HG02759 (cell line): Measurements from ENCODE around the gene RFX8.

Experiments used
- ATAC-seq: cut with Tn5 transposase; IDR thresholded peaks from one replicate; pipeline ENCODE4 v1.9.1; 2021; ENCODE audit warnings: mild to moderate bottlenecking, moderate library complexity; ENCODE audit not compliant: unreplicated experiment

RFX8 gene

DNA sequence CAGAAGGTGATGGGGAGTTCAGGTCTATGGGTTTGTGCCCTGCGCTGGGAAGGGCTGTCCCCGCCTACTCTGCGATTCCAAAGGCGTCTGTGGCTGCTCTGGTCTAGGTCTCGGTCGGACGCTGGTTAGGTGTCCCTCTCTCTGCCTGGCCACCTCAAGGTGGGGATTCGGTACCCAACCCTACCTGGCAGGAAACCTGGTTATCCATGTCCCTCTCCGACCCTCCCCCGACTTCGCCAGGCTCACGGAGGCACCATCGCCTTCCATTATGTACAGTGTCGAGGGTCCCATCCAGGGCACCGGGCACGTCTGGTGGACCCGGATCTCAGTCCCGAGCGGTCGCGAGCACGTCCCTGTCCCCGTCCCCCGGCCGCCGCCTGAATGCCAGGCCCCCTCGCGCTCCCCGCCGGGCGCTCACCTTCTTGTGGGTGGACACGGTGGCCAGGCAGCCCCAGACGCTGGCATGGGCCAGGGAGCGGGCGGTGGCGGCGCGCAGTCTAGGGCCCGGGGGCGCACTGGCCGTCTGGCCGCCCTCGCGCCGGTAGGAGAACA is 88.2 kb downstream of the RFX8 start:
- ATAC-seq, result peak; percentile 23

DNA sequence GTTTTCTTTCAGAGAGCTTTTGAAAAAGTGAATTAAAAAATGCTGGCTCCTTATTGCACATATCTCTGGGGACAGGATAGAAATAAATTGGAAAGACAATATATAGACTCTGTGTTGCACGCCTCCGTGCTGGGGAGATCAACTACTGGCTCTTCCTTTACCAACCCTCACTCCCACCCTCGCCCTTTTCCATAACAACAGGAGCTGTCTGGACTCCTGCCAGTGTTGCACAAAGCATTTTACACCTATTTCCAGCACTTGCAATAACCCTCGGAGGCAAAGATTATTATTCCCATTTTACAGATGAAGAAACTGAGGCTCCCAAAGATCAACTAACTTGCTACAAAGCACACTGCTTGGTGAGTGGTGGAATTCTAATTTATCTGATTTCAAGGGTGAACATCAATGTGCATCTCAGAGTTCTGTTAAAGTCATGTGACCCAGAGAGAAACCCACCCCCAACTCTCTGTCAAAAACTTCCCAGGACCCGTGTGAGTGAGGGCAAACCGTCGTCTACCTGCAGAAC is 91.8 kb downstream of the RFX8 start:
- ATAC-seq, result no peak

DNA sequence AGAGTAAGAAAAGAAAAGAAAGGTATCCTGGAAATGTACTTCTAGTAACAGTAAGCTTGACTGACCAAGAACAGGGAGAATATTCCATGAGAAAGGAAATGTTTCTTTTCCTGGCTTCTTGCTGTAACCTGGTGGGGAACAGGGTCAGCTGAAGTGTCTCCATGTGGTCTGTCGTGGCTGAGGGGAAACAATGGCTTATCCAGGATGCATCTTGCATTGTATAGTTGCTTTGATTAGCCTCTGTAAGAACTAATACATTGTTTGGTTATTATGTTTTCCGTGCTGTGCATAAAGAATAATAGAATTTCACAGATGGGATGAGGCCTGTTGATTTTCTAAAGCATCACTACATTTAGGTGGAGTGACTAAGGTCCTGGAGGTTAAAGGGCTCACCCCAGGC is 92.5 kb downstream of the RFX8 start:
- no peak for ATAC-seq

DNA sequence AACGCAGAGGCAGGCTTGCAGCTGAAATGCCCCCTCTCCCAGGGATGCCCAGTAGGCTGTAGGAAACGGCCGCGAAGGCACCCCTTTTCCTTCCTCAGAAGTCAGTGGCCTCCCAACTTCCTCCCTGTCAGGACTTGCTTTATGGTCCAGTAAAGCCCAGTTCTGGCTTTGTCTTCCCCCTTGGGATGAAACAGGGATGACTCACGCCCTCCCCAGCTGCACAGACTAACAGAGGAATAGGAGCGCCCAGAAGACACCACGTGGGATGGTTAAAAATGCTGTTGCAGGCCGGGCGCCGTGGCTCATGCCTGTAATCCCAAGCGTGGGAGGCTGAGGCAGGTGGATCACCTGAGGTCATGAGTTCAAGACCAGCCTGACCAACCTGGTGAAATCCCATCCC is 94.5 kb downstream of the RFX8 start:
- no peak for ATAC-seq

DNA sequence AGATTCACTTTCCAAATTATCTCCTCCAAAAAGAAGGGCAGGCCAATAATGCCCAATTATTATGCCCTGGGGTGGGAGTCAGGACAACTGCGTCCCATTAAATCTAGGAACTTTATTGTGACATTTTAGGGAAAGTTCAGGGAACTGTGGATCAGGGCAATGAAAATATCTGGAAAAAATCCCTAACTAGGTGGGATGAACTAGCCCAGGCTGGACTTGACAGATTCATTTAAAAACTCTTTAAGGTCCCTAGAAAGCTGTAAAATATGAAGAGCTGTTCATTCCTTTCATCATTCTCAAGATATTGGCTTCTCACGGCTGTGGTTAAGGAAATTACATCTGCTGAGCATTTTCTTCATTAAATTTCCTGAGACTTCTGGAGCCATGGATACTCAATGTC is 95.8 kb downstream of the RFX8 start:
- ATAC-seq, result no peak

DNA sequence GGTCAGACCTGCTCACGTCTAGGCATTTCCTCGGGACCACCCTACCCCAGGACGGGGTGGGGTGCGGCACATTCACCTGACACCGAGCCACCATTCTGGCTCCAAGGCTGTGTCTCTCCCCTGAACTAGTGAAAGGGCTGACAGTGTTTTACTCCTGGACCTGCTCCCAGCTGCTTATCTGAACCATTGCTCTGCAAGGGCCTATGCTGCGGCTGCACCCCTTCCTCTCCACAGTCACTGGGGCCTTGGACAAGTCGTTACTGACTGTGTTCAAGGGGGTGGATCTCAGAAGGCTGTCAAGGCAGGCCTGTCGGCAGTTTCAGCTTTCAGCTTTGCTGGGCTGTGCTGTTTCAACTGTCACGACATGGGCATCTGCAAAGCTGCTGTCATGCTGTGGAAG is 99.3 kb downstream of the RFX8 start:
- no peak for ATAC-seq

DNA sequence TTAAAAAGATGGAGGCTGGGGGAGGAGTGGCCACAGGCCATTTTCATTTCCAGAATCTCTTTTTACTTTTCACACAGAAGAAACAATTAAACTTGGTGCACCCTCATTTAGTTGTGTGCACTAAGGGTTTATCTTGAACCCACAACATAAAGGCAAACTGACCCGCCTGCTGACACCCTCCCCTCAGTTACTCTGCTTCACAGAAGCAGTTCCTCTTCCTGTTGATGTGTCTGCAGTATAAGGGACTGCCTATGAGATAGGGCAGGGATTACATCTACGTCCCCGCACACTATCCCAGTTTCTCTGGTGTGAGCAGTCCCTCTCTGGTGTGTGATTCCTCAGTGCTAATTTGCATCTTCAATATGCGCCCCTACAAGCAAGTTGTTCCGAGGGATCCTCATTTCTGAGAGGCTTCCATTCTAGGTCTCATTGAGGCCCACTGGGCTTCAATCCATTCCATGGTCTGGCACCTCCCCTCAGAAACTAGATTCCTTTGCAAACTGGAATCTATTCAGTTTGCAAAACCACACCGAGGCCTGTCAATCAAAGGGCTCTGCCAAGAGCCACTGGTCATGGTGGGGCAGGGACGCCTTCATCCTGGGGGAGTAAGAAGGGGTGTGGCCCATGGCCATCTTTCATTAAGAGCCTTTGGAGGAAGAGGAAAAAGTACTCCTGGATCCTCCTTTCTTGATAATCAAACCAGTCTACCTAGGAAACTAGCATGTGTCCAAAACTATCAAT is 99.9 kb downstream of the RFX8 start:
- ATAC-seq, result no peak

DNA sequence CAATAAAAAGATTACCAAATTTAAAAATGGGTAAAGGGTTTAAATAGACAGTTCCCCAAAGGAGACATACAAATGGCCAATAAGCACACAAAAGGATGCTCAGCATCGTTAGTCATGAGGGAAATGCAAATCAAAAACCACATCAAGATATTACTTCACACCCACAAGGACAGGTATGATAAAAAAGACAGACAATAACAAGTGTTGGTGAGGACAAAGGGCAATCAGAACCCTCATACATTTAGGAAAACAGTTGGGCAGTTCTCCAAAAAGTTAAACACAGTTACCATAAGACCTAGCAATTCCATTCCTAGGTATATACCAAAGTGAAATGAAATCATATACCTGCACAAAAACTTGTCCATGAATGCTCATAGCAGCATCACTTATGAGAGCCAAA is 102.1 kb downstream of the RFX8 start:
- ATAC-seq, result no peak

DNA sequence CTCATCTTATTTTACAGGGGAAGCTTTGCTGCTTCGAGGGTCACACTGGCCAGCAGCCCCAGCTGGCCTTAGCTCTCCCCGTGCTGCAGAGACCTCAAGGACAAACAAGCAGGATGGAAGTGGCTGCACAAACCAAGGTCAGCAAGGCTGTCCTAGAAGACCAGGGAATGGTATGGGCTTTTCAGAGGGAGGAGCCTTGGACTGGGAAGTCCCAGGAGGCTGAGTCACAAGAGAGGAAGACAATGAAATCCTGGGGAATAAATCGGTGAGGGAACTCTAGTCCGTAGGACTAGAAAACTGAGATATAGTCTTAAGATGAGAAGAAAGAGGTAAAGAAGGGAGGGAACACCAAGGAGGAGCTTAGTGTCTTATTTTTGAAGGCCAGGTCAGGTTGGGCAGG is 103.3 kb downstream of the RFX8 start:
- ATAC-seq, result no peak

DNA sequence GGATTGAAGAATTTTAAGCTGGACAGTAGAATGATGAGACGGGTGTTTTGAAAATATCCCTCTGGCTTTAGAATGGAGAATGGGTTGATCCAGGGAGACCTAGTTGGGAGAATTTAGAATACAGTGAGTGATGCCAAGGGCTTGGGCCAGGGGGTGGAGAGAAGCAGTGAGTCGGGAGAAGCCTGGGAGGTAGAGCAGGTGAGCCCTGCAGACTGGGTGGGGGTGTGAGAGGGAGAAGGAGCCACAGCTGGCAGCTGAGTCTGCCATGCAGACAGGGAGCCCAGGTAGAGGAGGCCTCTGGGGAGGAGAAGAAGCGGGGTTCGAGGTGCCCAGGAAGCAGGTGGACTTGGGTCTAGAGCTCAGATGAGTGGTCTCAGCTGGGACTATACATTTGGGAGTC is 105.8 kb downstream of the RFX8 start:
- no peak for ATAC-seq

DNA sequence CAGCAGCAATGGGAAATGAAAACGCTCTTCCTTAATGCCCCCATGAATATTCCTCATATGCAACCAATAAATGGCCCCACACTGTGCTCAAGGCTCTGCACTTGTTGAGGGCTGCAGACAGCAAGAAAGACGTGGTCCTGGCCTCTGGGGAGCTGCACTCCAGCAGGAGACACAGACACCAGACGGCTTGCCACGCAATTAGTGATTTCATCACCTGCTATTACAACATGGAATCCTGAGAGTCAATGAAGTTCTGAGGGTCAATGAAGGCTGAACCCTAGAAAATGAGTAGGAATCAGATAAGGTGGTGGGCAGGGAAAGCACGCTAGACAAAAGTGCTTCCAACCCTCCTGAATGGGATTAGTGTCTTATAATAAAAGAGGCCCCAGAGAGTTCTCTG is 106.5 kb downstream of the RFX8 start:
- no peak for ATAC-seq

DNA sequence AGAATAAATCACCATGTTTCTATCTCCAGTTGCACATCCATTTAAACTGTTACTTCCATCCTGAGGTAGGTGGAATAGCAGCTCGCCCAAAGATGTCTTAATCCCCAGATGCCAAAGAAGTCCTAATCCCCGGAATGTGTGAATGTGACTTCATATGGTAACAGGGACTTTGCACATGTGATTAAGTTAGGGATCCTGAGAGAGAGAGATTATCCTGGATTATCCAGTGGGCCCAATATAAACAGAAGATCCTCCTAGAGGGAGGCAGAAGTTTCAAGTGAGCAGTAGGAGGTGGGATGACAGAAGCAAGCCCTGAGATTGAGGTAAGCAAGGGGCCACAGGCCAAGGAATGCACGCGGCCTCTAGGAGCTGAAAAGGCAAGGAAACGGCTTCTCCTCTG is 107.4 kb downstream of the RFX8 start:
- ATAC-seq, result no peak

DNA sequence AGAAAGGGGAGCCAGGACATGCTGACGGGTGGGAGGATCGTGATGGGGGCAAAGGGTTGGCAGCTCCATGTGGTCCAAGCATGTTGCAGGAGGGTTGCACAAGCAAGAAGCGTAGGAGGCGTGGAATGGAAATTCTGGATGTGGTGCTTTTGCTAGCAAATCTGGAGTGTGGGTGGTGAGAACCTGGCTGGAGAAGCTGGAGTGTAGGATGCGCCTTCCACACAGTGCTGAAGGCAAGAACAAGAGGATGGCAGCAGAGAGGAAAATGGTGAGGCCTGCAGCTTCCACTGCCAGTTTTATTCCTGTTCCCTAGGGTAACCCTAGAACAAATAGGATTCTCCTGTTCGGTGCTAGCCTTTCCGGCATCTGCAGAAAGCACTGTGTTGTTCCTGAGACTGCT is 110.0 kb downstream of the RFX8 start:
- ATAC-seq, result no peak

DNA sequence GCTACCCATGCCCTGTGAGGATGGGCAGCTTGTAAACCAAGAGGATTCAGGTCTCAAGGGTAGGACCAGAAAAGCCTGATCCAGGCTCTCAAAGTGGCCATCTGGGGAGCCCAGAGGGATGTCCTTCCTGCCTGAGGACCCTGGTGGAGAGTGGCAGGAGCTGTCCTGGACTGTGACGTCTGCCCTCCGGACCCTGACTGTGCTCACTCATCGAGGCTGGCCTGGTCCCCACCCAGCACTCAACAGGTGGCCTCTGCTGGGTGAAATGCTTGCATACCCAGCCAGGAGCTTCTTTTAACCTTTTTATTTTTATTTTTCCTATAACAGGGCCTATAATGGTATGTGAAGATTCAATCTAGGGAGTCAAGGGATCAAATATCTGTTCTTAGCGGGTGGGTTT is 112.1 kb downstream of the RFX8 start:
- no peak for ATAC-seq

DNA sequence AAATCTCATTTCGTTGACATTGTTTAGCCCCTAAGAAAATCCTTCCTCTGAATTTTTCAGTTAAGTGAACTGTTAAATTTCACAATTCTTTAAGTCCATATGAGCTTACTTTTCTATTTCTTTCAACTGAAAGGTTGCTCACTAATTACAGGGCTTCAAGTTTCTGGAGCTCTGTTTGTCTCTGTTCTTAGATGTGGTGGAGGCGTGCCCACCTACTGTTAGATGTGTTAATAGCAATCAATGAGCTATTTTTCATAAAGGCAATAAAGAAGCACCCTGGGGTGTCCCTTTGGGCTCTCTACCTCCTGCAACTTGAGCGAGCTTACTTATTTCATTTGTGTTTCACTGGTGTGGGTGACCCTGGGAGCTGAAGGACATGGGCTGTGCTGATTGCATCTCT is 112.6 kb downstream of the RFX8 start:
- no peak for ATAC-seq

DNA sequence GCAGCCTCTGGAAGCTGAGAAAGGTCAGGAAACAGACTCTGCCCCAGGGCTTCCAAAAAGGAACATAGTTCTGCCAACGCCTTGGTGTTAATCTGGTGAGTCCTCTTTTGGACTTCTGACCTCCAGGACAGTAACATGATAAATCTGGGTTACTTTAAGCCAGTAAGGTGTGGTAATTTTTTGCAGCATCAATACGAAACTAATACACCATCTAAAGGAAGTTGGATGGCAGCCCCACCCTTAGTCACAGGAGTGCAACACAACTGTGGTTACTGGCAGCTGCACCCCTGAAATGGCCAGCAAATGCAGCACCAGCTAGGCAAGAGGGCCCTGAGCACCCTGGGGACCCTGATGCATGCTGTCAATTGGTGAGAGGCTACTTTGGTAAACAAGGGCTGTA is 113.4 kb downstream of the RFX8 start:
- ATAC-seq, result no peak

DNA sequence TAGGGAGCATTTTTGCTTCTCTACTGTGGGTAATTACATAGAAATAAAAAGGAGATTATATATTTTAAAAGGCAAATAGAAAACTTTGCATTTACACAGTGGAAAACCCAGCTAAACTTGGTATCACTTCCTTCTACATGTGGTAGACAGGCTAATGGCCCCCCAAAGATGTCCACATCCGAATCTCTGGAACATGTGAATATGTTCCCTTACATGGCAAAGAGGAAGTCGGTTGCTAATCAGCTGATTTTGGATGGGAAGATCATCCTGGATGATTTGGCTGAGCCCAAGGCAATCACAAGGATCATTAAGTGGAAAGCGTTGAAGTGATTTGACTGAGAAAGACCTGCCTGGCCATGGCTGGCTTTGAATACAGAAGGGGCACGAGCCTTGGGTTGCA is 113.8 kb downstream of the RFX8 start:
- ATAC-seq, result no peak

DNA sequence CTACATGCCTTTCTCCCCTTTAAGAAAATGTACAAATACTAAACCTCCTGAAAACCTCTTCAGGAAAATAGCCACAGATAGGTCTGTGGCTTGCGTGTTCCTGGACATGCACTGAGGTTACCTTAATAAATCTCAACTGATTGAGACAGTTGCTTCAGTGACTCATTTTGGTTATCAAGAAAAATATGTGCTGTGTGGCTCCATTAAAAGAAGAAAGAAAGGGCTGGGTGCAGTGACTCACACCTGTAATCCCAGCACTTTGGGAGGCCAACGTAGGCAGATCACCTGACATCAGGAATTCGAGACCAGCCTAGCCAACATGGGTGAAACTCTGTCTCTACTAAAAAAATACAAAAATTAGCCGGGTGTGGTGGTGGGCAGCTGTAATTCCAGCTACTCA is 114.7 kb downstream of the RFX8 start:
- no peak for ATAC-seq

DNA sequence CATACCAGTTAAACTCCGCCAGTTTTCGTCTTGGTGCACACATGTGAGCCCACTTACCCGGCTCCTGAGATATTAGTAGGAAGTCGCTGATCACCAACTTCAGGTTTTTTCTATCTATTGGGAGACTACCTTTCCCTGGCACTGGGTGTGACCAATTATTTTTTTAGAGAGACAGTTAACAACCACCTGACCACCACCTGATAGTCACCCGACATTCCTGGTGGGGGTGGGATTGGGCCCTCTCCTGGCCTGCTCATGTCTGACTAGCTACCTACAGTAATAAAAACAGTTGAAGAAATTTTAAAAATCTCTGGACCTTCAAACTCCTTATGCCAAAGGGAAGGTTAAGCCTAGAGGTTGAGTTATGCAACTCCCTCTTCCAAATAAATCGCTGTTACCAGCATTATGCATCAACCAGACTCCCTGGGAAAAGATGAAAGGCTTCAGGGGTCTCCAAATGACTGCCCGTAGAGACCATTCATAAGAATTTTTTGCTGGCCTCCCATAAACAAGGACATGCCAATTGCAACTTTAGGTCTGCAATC is 115.4 kb downstream of the RFX8 start:
- no peak for ATAC-seq

DNA sequence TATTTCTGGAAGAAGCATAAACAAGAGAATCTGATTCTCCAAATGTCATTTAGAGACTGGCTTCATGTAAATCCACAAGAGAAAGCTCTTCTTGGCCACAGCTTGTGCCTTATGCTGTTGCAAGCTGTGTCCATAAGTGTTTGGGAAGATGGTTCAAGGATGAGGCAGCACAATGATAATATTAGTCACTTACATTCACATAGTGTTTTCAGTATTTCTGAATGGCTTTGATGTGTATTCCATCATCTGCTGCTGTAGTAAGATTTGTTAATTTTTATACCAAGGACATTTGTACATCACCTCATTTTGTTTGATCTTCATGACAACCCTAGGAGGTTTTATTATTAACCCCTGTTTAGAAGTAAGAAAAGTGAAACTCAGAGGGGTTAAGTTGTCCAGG is 117.5 kb downstream of the RFX8 start:
- no peak for ATAC-seq

DNA sequence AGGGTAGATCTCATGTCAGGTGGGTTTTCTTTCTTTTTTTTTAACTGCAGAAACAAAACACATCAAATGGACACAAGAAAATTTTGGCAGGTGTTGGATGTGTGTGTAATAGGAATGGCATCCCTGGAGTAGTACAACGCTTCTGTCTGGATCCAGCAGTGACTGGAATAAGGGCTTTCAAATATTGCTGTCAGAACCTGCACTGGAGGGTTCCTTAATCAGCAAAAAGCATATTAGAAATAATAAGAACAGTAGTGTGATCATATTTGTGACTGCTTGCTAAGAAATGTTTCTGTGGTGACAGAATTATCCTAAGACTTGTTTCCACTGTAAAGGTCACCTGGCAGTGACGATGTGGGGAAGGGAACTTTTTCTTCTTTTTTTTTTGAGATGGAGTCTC is 118.4 kb downstream of the RFX8 start:
- ATAC-seq, result no peak

DNA sequence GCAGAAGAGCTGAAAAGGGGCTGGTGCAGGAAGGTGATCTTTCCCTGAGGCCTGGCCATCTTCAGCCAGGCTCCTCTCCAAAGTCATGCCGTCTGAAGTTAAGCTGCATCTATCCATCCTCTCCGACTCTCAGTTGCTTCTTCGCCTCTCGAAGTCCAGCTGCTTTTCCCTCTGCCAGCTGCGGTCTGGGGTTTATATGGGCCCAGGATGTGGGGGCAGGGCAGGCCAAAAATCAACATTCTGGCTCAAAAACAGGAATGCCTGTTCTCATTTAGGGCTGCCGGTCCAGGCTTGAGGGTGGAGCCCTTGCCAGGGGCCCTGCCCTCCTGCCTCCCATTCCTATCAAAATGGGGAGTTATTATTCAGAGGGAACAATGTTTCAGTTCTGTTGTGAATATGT is 118.9 kb downstream of the RFX8 start:
- ATAC-seq, result no peak
